GM12878 (cell line): ENCODE data around the gene ELP4. TPM values are rescaled to one million over a fixed set of nuclear protein-coding genes. Genes with fewer than 3 reads are reported as not detected.

ENCODE experiments used
- ATAC-seq: fragments of 200-7000 bp; cut with Tn5 transposase; 3 replicates; pipeline ENCODE4 v1.9.1; 2020; ENCODE audit warnings: mild to moderate bottlenecking, moderate library complexity
- BruUV-seq: library from RNA; stranded (reverse); fragments of 400-500 nt; replicated peaks from 2 replicates; lab custom pipeline; 2021; lab: Mats Ljungman, UMichigan
- CTCF ChIA-PET: fragments of 300-600 bp; sonication (Branson Sonifier 250); formaldehyde crosslinking; extraction: SDS; loops from one replicate; lab custom pipeline; 2021; ENCODE audit warnings: inconsistent platforms; lab: Yijun Ruan, JAX
- POLR2A ChIA-PET: fragments of 350-600 bp; formaldehyde crosslinking; extraction: SDS; loops from one replicate; lab custom pipeline; 2021; ENCODE audit warnings: inconsistent platforms; lab: Charles Lee
- RAD21 ChIA-PET: fragments of 300-600 bp; sonication (Branson Sonifier 250); formaldehyde crosslinking; loops from one replicate; lab custom pipeline; 2023; ENCODE audit warnings: antibody characterized with exemption; ENCODE audit not compliant: unreplicated experiment; lab: Charles Lee
- SMC1A ChIA-PET: fragments of 300-600 bp; sonication (Branson Sonifier 250); formaldehyde crosslinking; loops from one replicate; lab custom pipeline; 2023; ENCODE audit not compliant: unreplicated experiment, uncharacterized antibody; lab: Charles Lee
- DNase-seq: peaks from one replicate; pipeline ENCODE4 v3.0.0-alpha.2; 2011; ENCODE audit warnings: low read depth, low spot score
- FAIRE-seq: peaks from 3 replicates; lab custom pipeline; 2011; peaks lifted over from hg19 to GRCh38; lab: Jason Lieb, UNC
- H2AFZ ChIP-seq: 2 replicates; pipeline ENCODE4 v1.6.0; 2011; ENCODE audit warnings: low read depth, low read length, control low read depth; ENCODE audit not compliant: control insufficient read depth
- H3K27ac ChIP-seq: 2 replicates; pipeline ENCODE4 v1.5.1; 2011; ENCODE audit warnings: control low read depth; ENCODE audit not compliant: control insufficient read depth, insufficient read depth
- H3K27me3 ChIP-seq, 2 experiments: replicated peaks in 1 of 2; 2 replicates each; pipeline versions ENCODE4 v1.6.0 to v1.6.1; 2011; ENCODE audit warnings: low read length in 1 of 2; ENCODE audit not compliant: control insufficient read depth in 2 of 2, insufficient read depth in 2 of 2
- H3K36me3 ChIP-seq, 2 experiments: 2 replicates each; pipeline ENCODE4 v1.5.1; 2011; ENCODE audit warnings: low read length in 1 of 2; ENCODE audit not compliant: control insufficient read depth in 2 of 2, insufficient read depth in 2 of 2
- H3K4me1 ChIP-seq: 2 replicates; pipeline ENCODE4 v1.6.1; 2011; ENCODE audit warnings: mild to moderate bottlenecking, low read length, moderate library complexity, mixed read lengths; ENCODE audit not compliant: control insufficient read depth, insufficient read depth
- H3K4me2 ChIP-seq: 2 replicates; pipeline ENCODE4 v1.6.0; 2011; ENCODE audit warnings: control low read depth; ENCODE audit not compliant: control insufficient read depth, insufficient read depth
- H3K4me3 ChIP-seq: fragments of 200-600 bp; sonication (generic); 2 replicates; pipeline ENCODE4 v1.5.1; 2016
- H3K79me2 ChIP-seq: 2 replicates; pipeline ENCODE4 v1.6.0; 2011; ENCODE audit warnings: low read length; ENCODE audit not compliant: control insufficient read depth, insufficient read depth
- H3K9ac ChIP-seq: 2 replicates; pipeline ENCODE4 v1.8.0; 2011; ENCODE audit warnings: low read length, control low read depth, mixed read lengths; ENCODE audit not compliant: control insufficient read depth, insufficient read depth
- H3K9me3 ChIP-seq: replicated peaks from 3 replicates; pipeline ENCODE4 v1.5.1; 2011; ENCODE audit warnings: mild to moderate bottlenecking, low read length; ENCODE audit not compliant: control insufficient read depth, insufficient read depth
- H4K20me1 ChIP-seq: 2 replicates; pipeline ENCODE4 v1.6.0; 2011; ENCODE audit not compliant: control insufficient read depth, insufficient read depth
- ATF3 ChIP-seq: IDR thresholded peaks from 2 replicates; pipeline ENCODE4 v1.6.1; 2011; ENCODE audit warnings: low read depth, mild to moderate bottlenecking, low read length, moderate library complexity, borderline replicate concordance; ENCODE audit errors: extremely low read depth
- ETV6 ChIP-seq, 2 experiments: fragments of 450-650 bp in 1 of 2; IDR thresholded peaks in 1 of 2; conservative IDR thresholded peaks in 1 of 2; 2 replicates each; pipeline ENCODE4 v1.6.1; 2014; ENCODE audit warnings: antibody characterized with exemption in 1 of 2, borderline replicate concordance in 1 of 2, low read depth in 1 of 2, mild to moderate bottlenecking in 1 of 2, moderate library complexity in 1 of 2
- HDAC2 ChIP-seq: fragments of 200-600 bp; sonication (generic); IDR thresholded peaks from 2 replicates; pipeline ENCODE4 v1.6.1; 2017
- IRF5 ChIP-seq: fragments of 450-650 bp; IDR thresholded peaks from 2 replicates; pipeline ENCODE4 v1.6.1; 2017; ENCODE audit warnings: borderline replicate concordance
- RAD51 ChIP-seq: fragments of 450-650 bp; IDR thresholded peaks from 2 replicates; pipeline ENCODE4 v1.6.1; 2016; ENCODE audit warnings: moderate library complexity, mild to moderate bottlenecking, inconsistent platforms
- WRNIP1 ChIP-seq: IDR thresholded peaks from 2 replicates; pipeline ENCODE4 v1.6.1; 2011; ENCODE audit warnings: low read depth, low read length, improper control_type of control experiment, borderline replicate concordance
- ZNF217 ChIP-seq: fragments of 450-650 bp; IDR thresholded peaks from 2 replicates; pipeline ENCODE4 v1.6.1; 2017; ENCODE audit warnings: antibody characterized with exemption, mild to moderate bottlenecking
- ZNF384 ChIP-seq: IDR thresholded peaks from 2 replicates; pipeline ENCODE4 v1.6.1; 2012; ENCODE audit warnings: low read depth, mild to moderate bottlenecking, low read length, improper control_type of control experiment, borderline replicate concordance
- ZNF622 ChIP-seq: fragments of 450-650 bp; IDR thresholded peaks from 2 replicates; pipeline ENCODE4 v1.6.1; 2017; ENCODE audit warnings: mild to moderate bottlenecking, inconsistent platforms
- WGBS: methylation state at CpG from one replicate; pipeline ENCODE4 v1.1.6; 2016; ENCODE audit warnings: low lambda C conversion rate; ENCODE audit not compliant: insufficient replicate concordance, insufficient coverage; ENCODE audit errors: missing lambda C conversion rate; 5-methylcytosine and 5-hydroxymethylcytosine counted together
- in situ Hi-C: fragments of 300-500 bp; cut with MboI; formaldehyde crosslinking; loops from 9 replicates; pipeline ENCODE4 v1.14.3; 2018; ENCODE audit warnings: mixed read lengths
- intact Hi-C: fragments of 100-400 bp; cut with micrococcal nuclease; formaldehyde crosslinking; loops from one replicate; pipeline ENCODE4 v1.14.2; 2022; ENCODE audit not compliant: unreplicated experiment
- polyA plus RNA-seq, 11 experiments: library from polyadenylated mRNA; depleted of rRNA in 4 of 11; unstranded in 6 of 11; stranded (reverse) in 5 of 11; fragments of >200 nt; fragmentation: Nextera tagmentation in 4 of 11; fragmentation: Illumina TruSeq in 1 of 11; extraction: Ambion mirVana in 4 of 11; extraction: Trizol in 1 of 11; gene quantifications; 1 replicate in 1 of 11; 2 replicates in 10 of 11; pipeline versions ENCODE4 v1.2.1 to v1.2.3, GENCODE V29; 2011 to 2016; ENCODE audit warnings: inconsistent platforms in 2 of 11, missing spikeins in 2 of 11, low read depth in 1 of 11
- total RNA-seq, 4 experiments: library from RNA; depleted of rRNA in 3 of 4; stranded (reverse); fragments of >200 nt in 3 of 4; fragmentation: Illumina TruSeq in 1 of 4; extraction: Trizol in 1 of 4; gene quantifications; 2 replicates each; pipeline versions ENCODE4 v1.2.1 to v1.2.3, GENCODE V29; 2013 to 2021
- TF ChIP-seq, protein P1 (sequence below): fragments of 450-650 bp; IDR thresholded peaks from 2 replicates; pipeline ENCODE4 v1.6.1; 2016; ENCODE audit warnings: mild to moderate bottlenecking, moderate library complexity, borderline replicate concordance

Gene ELP4
- total and polyA plus RNA-seq, 10 of the 15 experiments (the other 5 are each of a cell fraction or from before 2014, with no cell fraction given): 17.7 to 36.1 (median 27.0) TPM

DNA sequence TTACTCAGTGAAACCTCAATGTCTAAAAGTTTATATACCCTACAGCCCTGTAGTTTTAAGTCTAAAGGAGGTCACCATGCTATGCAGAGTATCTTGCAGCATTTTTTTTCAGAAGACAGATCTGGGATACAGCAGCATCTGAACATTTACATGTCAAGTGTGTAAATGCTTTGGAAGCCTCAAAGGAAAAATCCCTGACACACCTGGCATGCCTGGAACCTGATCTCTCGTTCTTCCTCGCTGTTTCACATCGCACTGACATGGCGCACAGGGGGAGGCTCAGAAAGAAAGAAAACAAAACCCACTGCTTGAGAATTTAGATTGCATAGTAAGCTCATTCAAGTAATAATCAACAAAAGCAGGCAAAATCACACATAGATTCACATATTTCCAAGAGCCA is 270.5 kb downstream of the ELP4 start:
- Histone ChIP-seq H3K4me2 (no peak overlapping the region), H2AFZ (no peak overlapping the region), H3K79me2 (no peaks in the 10 kb centered on the region), H3K9ac (no peak overlapping the region), H3K9me3 (no peaks in the 10 kb centered on the region), H3K36me3 (no peaks in the 10 kb centered on the region), H4K20me1 (no peaks in the 10 kb centered on the region), H3K27ac (no peak overlapping the region), H3K4me3 (no peak overlapping the region), H3K27me3 (no peaks in the 10 kb centered on the region), H3K4me1 (no peaks in the 10 kb centered on the region)
- in situ Hi-C loops (no loop called here), intact Hi-C loops (no loop called here)
- no peak for TF ChIP-seq WRNIP1
- TF ChIP-seq IRF5: no peak
- no peak for TF ChIP-seq ZNF622
- TF ChIP-seq ZNF384: no peak
- TF ChIP-seq HDAC2: no peak
- TF ChIP-seq, protein P1, sequence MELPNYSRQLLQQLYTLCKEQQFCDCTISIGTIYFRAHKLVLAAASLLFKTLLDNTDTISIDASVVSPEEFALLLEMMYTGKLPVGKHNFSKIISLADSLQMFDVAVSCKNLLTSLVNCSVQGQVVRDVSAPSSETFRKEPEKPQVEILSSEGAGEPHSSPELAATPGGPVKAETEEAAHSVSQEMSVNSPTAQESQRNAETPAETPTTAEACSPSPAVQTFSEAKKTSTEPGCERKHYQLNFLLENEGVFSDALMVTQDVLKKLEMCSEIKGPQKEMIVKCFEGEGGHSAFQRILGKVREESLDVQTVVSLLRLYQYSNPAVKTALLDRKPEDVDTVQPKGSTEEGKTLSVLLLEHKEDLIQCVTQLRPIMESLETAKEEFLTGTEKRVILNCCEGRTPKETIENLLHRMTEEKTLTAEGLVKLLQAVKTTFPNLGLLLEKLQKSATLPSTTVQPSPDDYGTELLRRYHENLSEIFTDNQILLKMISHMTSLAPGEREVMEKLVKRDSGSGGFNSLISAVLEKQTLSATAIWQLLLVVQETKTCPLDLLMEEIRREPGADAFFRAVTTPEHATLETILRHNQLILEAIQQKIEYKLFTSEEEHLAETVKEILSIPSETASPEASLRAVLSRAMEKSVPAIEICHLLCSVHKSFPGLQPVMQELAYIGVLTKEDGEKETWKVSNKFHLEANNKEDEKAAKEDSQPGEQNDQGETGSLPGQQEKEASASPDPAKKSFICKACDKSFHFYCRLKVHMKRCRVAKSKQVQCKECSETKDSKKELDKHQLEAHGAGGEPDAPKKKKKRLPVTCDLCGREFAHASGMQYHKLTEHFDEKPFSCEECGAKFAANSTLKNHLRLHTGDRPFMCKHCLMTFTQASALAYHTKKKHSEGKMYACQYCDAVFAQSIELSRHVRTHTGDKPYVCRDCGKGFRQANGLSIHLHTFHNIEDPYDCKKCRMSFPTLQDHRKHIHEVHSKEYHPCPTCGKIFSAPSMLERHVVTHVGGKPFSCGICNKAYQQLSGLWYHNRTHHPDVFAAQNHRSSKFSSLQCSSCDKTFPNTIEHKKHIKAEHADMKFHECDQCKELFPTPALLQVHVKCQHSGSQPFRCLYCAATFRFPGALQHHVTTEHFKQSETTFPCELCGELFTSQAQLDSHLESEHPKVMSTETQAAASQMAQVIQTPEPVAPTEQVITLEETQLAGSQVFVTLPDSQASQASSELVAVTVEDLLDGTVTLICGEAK: no peak
- TF ChIP-seq RAD51: no peak
- TF ChIP-seq ATF3: no peak
- no peak for TF ChIP-seq ETV6 (conservative IDR thresholded peaks at IDR 0.05 in 1 of 2, IDR thresholded peaks at IDR 0.05 in 1 of 2; ENCODE audit: borderline replicate concordance in 1 of 2, low read depth in 1 of 2)
- TF ChIP-seq ZNF217: no peak
- CTCF ChIA-PET: no interaction called here
- FAIRE-seq: no peak
- SMC1A ChIA-PET: no interaction called here
- 93% methylated on average over 4 of the region's 4 CpGs for WGBS
- RAD21 ChIA-PET: no interaction called here
- BruUV-seq: no TSS peak
- POLR2A ChIA-PET: interaction anchor here (0.6 kb wide), 1 partner anchor 9 kb away, joined by 4 read pairs; no protein-coding TSS in a partner anchor
- no peak for DNase-seq
- ATAC-seq: no peak
